Activated CD8-positive, alpha-beta memory T cell treated with anti-CD3 and anti-CD28 coated beads for 36 hours (primary cell): ENCODE results near the gene PPFIA4. TPM values are rescaled to one million over a fixed set of nuclear protein-coding genes. Genes with fewer than 3 reads are reported as not detected.

ENCODE experiments used
- CTCF ChIA-PET: fragments of 350-600 bp; sonication (Branson Sonifier 250); formaldehyde crosslinking; loops from one replicate; lab custom pipeline; 2021; ENCODE audit warnings: antibody characterized with exemption; lab: Charles Lee
- POLR2A ChIA-PET: fragments of 350-600 bp; sonication (Branson Sonifier 250); formaldehyde crosslinking; loops from one replicate; lab custom pipeline; 2021; ENCODE audit warnings: antibody characterized with exemption; lab: Charles Lee
- total RNA-seq, 2 experiments: library from RNA; stranded (reverse); gene quantifications; one replicate each; pipeline ENCODE4 v1.2.3, GENCODE V29; 2021

Gene PPFIA4
- total RNA-seq, 2 experiments from 2014 or later: 14.7 TPM

DNA sequence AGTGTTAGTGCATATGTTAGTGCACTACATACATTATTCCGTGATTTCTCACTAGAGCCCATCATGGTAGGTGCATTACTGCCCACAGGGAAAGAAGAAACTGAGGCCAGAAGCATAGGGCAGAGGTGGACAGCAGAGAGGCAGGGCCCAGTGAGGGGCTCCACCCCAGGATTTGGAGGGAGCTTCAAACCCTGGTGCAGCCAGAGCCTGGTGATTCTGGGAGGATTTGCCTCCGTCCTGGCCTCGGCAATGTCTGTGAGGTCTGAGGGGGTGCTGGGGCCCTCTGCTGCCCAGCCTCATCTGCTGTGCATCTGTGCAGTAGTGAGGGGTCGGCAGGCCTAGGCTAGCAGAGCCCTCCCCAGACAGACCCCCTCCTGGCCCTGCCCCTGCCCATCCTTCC, 22.8 kb downstream of the PPFIA4 start:
- CTCF ChIA-PET: no interaction called here
- POLR2A ChIA-PET: no interaction called here

GRCh38 chr1:203049576-203050180, 23.4 kb downstream of the PPFIA4 start:
- CTCF ChIA-PET: no interaction called here
- POLR2A ChIA-PET: no interaction called here

DNA sequence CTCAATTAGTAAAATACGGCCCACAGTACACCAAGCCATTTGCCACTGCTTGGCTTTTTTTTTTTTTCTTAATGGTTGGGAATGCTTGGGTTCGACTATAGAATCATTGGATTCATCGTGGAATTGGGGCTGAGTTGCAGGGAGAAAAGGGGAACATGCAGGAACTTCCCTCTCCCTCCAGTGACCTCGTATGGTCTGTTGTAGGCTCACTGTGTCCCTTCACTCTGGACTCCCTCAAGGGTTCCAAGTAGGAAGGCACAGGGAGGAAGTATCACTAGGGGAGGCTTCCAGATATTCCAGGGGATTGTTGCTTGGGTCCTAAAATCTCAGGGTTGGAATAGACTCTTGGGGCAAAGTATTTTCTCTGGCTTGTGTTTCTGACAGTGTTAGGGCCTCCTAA, 24.5 kb downstream of the PPFIA4 start:
- CTCF ChIA-PET: no interaction called here

GRCh38 chr1:203051841-203052324, 25.6 kb downstream of the PPFIA4 start:
- CTCF ChIA-PET: interaction anchor here (3.3 kb wide), 1 partner anchor 13 kb away, joined by 12 read pairs; no protein-coding TSS in a partner anchor
- POLR2A ChIA-PET: no interaction called here

More for the DNA sequence above, 24.5 kb downstream of the PPFIA4 start:
- POLR2A ChIA-PET: no interaction called here

DNA sequence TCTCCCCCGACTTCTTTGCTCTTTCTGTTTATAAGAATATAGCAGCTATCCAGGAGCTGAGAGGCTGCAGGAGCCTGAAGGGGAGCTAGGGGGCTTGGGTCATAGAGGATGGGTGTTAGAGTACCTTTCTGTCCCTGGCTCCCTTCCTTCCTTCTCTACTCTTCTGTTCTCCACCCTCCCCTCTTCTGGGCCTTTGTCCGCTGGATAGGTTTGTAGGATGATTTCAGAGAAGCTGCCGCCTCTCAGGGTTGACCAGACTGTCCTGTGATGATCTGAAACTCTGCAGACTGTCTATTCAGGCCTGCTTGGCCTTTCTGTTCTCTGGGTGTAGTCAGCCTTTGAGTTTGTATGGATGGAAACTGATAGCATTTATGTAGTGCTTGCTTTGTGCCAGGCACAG, 26.3 kb downstream of the PPFIA4 start:
- ChIA-PET POLR2A (no interaction called here), CTCF (interaction anchor here (3.3 kb wide), 1 partner anchor 13 kb away, joined by 12 read pairs; no protein-coding TSS in a partner anchor)

- ChIA-PET CTCF (interaction anchor here (1.1 to 3.3 kb wide), 2 partner anchors 15 to 820 kb away, joined by 3 to 12 read pairs; no protein-coding TSS in a partner anchor), POLR2A (no interaction called here)
Observed at GRCh38 chr1:203054184-203054583, 27.9 kb downstream of the PPFIA4 start.

DNA sequence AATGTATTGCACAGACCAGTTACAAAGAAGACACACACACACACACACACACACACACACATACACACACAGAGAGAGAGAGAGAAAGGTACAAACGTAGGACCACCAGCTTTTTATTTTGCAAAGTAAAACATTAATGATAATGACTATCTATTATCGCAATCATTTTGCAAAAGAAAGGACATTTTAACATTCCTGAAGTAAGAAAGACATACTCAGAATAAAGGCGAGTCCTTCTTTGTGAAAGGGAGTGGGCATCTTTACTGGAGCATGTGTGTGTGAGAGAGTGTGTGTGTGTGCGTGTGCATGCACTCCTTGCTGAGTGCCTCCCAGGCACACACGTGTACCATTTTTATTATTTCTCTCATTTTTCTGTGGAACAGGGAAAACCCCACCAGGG, 28.4 kb downstream of the PPFIA4 start:
- ChIA-PET POLR2A (no interaction called here), CTCF (interaction anchor here (1.1 to 3.3 kb wide), 2 partner anchors 15 to 820 kb away, joined by 3 to 12 read pairs; no protein-coding TSS in a partner anchor)

DNA sequence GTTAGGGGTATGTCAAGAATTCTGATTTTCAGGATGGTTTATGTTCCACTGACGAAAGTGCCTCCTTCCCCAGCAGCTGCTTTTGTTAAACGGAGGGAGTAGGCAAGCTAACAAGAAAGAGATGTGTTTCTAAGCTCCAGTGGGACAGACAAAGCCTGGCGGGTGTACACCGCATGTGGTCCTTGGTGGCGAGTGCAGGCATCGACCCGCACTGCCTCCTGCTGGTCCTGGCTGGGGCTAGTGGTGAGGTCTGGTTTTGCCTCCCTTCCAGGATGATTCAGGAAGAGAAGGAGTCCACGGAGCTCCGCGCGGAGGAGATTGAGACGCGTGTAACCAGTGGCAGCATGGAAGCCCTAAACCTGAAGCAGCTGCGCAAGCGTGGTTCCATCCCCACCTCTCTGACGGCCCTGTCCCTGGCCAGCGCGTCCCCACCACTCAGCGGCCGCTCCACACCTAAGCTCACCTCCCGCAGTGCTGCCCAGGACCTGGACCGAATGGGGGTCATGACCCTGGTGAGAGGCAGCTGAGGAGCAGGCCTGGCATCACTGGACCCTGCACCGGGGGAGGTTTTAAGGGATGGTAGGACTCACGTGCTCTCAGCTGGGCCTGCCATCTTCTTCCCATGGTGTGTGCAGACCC, 29.0 kb downstream of the PPFIA4 start:
- POLR2A ChIA-PET: interaction anchor here (0.5 kb wide), 1 partner anchor 128 kb away, joined by 4 read pairs; no protein-coding TSS in a partner anchor
- CTCF ChIA-PET: interaction anchor here (3.3 kb wide), 1 partner anchor 16 kb away, joined by 12 read pairs; no protein-coding TSS in a partner anchor

DNA sequence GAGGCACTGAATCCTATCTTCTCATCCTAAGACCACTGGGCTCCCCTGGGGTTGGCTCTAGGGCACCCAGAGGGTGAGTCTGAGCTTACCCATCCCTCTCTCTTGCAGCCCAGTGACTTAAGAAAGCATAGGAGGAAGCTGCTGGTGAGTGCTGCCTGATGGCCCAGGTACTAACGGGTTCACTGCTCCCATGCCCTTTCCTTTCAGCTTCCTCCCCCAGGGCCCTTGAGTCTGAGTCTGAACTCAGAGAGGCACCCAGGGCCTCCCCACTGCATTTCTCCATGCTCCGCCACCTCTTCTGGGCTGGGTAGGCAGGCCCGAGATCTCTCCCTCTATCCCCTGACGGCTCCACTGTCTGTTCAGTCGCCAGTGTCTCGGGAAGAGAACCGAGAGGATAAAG, 29.7 kb downstream of the PPFIA4 start:
- POLR2A ChIA-PET: interaction anchor here (0.5 kb wide), 1 partner anchor 128 kb away, joined by 4 read pairs; no protein-coding TSS in a partner anchor
- CTCF ChIA-PET: no interaction called here

DNA sequence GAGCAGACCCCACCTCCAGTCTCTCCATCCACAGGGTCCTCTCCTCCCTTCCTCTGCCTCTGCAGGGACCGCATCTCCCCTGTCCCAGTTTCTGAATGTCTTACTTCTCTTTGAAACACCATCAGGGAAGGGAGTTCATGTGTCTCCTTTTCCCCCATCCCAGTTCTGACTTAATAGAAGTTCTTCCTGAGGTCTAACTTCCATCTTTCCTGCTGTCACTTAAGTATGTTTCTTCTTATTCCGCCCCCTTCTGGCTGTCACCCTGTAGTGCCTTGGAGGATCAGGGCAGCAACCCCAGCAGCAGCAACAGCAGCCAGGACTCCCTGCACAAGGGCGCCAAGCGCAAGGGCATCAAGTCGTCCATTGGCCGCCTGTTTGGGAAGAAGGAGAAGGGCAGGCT, 30.2 kb downstream of the PPFIA4 start:
- ChIA-PET CTCF (no interaction called here), POLR2A (no interaction called here)

DNA sequence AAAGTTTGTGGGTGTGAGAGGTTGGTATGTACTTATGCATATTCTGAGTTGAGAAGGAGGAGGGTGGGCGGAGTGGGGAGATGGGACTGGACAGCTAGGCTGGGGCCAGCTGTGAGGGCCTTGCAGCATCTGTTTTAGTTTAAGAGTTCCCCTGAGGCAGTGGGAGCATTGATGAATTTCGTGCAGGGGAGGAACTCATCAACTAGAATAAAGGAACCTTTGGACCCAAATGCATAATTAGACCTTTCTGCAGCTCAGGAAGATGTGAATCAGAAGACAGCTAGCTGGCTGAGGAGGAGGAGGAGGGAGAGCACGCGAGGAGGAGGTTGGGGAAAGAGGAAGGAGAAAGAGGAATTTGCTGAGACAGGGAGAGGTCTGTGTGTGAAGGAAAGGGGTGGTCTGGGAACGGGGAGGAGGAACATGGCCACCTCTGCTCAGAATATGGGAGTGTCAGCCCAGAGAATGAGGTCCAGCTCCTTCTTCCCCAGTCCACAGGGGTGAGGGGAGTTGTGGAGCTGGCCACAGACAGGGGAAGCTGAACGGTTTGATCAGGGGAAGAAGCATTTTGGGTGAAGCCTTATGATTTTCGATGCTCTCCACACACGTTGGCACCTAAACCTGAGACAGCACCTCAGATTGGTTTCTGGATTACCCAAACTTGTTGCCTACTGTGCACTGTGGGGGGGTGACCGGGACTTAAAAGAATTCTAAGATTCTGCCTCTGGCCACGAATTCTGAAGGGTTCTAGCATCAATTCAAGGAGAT, 31.8 kb downstream of the PPFIA4 start:
- ChIA-PET CTCF (interaction anchor here (1.2 kb wide), 1 partner anchor 18 kb away, joined by 10 read pairs; no protein-coding TSS in a partner anchor), POLR2A (no interaction called here)

GRCh38 chr1:203058676-203058935, 32.3 kb downstream of the PPFIA4 start:
- ChIA-PET POLR2A (no interaction called here), CTCF (no interaction called here)

DNA sequence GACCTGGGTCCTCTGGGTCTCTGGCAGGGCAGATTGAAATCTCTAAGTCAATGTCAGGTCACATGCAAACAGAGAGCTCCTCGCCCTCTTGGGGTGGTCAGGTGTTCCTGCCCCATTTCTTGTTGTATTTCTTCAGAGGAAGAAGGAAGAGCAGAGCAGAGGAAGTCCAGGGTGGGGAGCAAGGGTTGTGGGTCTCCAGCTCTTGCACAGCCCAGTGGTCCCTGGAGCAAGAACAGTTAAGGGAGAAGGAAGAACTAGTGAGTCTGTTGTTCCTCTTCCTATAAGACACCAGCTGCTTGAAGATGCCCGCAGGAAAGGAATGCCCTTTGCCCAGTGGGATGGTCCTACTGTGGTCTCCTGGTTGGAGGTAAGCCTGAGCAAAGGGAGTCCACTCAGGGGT, 33.2 kb downstream of the PPFIA4 start:
- ChIA-PET CTCF (no interaction called here), POLR2A (no interaction called here)

DNA sequence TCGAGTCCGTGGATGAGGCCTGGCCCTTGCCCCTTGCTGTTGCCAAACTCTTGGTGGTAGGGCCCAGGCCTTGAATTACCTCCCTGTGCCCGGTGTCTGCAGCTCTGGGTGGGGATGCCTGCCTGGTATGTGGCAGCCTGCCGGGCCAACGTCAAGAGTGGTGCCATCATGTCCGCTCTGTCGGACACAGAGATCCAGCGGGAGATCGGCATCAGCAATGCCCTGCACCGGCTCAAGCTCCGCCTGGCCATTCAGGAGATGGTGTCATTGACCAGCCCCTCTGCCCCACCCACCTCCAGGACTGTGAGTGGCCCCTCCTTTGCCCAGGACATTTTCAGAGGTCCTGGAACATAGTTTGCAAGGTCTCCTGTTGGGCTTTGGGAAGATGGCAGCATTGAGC, 33.8 kb downstream of the PPFIA4 start:
- ChIA-PET POLR2A (no interaction called here), CTCF (no interaction called here)

DNA sequence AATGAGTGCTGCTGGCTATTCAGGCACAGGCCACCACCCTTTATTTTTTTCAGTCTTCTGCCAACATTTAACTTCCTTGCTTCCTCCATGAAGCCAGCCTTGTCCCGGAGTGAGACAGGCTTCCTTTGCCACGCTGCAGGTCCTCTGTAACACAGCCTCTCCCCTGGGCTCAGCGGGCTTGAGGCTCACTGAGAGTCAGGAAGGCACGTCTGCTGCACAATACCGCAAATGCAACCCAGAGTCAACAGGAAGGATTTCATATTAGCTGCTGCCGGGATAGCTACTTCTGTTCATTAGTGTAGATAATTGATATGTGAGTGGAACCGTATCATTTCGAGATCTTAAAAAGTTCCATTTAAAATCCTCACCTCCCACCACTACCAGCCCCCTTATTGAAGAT, 37.0 kb downstream of the PPFIA4 start:
- CTCF ChIA-PET: no interaction called here
- POLR2A ChIA-PET: no interaction called here

DNA sequence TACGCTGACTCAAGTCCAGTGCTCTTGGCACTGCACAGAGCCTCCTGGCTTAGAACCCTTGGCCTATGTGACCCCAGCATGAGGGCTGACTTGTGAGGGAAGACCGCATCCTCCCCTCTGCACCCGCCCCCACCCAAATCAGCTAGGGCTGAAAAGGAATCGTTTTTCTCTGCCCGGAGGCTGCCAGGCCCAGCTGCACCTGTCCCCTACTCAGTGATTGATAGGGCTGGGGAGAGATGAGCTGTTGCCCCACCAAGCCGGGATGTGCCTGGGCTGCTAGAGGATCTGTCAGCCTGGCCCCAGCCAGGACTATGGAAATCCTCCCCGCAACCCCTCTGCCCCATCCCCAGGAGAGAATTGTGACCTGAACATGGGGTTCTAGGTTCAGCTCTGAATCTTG, 38.9 kb downstream of the PPFIA4 start:
- CTCF ChIA-PET: no interaction called here
- POLR2A ChIA-PET: interaction anchor here (0.6 kb wide), 1 partner anchor 689 kb away, joined by 6 read pairs; no protein-coding TSS in a partner anchor

DNA sequence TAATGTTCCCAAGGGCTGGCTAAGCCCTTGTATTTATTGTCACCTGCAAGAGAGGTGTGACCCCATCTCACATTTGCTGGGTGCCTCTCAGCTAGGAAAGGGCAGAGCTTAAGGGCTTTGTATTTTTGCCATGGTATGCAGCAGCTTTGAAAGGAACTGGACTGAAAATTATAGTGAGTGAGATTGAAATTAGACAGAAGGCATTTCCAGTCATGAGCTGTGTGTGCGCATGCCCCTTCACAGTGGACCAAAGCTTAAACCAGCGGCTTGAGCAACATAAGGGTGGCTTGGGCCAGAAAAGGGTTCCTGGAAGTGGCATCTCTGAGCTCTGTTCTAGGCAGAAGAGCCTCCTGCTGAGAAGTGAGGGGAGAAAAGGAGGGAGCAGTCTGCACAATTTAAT, 39.7 kb downstream of the PPFIA4 start:
- POLR2A ChIA-PET: no interaction called here

DNA sequence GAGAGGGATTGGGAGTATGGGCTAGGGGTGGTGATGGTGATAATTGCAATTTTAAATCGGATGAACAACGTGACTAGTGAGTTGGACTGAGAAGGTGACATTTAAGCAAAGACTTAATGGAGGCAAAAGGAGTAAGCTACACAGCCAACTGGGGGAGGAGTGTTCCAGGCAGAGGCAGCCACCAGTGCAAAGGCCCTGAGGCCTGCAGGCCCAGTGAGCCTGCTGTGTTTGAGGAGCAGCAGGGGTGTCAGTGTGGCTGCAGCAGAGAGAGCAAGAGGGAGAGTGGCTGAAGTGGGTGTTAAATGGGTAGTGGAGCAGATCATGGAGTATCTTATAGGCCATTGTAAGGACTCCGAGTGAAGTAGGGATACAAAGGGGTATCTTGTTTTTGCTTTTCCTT, 40.7 kb downstream of the PPFIA4 start:
- ChIA-PET POLR2A (no interaction called here), CTCF (no interaction called here)

More for the DNA sequence above, 39.7 kb downstream of the PPFIA4 start:
- CTCF ChIA-PET: no interaction called here

DNA sequence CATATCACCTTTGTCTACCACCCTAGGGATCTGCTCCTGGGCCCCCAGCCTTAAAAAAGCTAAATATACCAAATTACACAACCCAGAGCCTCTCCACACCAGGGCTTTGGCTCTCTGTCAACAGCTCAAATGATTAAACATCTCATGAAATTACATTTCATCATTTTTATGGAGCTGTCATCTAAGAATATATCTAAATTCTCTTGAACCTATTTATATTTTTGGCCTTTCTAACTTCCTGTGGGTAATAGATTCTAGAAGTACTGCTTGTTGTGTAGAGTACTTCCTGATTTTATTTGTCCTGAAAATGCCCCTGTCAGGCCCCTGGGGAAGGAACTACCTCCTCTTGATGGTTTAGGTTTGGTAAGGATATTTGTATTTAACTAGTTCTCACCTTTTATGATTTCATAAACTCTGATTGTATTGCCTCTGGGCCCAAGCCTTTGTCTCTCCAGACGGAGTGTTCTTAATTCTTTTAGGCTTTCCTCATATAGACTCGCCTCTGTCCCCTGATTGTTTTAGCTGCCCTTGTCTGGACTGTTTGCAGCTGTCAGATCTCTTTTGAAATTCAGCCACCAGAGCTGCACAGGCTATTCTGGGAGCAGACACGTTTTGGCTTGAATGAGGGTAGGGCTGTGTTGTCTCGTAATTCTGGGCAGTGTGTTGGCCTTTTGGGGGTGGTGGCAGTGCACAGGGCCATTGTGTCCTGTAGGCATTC, 42.9 kb downstream of the PPFIA4 start:
- CTCF ChIA-PET: interaction anchor here (0.6 kb wide), 1 partner anchor 1418 kb away, joined by 4 read pairs; no protein-coding TSS in a partner anchor
- POLR2A ChIA-PET: no interaction called here
